Measurements from ENCODE around the gene PKMYT1. TPM values are rescaled to one million over a fixed set of nuclear protein-coding genes. Genes with fewer than 3 reads are reported as not detected.

The PKMYT1 gene
- total and polyA plus RNA-seq, 5 donors: 1.1 to 2.1 (median 2.1) TPM; not detected in 2

DNA sequence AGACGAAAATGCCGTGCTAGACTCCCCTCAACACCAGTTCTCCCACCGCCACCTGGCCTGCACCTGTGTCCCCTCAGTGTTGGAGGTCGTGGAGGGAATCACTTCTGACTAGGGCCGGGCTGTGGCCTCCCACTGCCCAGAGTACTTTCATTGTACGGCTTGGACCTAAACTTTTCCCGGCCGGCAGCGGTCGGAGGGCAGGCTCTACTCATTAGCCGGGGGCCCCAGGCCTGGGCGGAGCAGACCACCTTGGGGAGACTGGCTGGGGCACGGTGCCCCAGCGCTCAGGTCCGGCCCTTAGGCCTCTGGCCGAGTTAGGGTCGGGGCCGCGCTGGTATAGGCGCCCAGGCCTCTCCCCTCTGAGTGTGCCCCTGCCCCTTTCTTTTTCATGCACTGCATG, 37.1 kb upstream of the PKMYT1 start:
- Histone ChIP-seq H3K27ac (ENCODE audit: low read length) (no peak overlapping the region), H3K4me3 (ENCODE audit: low read length) (no peak overlapping the region), H3K27me3 (ENCODE audit: control insufficient read depth, insufficient read depth) (no peaks in the 10 kb centered on the region), H3K9me3 (ENCODE audit: control insufficient read depth, low read length) (no peaks in the 10 kb centered on the region), H3K4me1 (ENCODE audit: control insufficient read depth, insufficient read depth, low read length) (peaks cover under 1% of the 10 kb centered on the region)
- no peak for DNase-seq
- 56% methylated on average over 20 of the region's 20 CpGs for WGBS
- ATAC-seq: no peak
- intact Hi-C loops (cut with DNase I): no loop called here

DNA sequence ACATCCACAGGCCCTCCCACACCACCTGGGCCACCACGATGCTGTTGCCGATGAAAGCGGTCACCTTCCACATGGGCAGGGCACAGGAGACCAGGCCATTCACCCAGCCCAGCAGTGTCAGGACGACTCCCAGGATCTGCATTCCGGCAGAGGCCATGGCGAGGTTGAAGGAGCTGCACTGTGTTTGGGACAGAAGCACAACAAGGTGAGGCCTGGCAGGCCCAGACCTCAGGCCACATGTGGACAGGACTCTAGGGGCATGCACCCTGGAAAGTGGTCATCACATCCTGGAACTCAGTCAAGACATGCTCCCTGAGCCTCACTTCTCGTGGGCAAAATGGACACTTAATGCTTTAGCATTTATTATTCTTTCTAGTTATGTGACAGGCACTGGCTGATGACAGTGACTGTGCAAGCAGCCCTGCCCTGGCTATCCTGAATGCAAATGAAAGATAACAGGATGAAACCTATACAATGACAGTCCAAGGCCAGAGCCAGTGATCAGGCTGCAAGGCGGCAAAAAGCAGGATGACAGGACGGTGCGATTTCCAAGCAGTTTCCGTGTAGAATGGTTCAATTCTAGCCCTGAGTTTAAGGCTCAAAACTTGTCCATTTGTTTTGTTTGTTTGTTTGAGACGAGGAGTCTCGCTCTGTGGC, 35.7 kb upstream of the PKMYT1 start:
- no peak overlapping the region for H3K27ac ChIP-seq (ENCODE audit: low read length)
- H3K4me1 ChIP-seq (ENCODE audit: control insufficient read depth, insufficient read depth, low read length): no peaks in the 10 kb centered on the region
- H3K4me3 ChIP-seq (ENCODE audit: low read length): no peak overlapping the region
- DNase-seq (no peak), ATAC-seq (no peak)
- WGBS: 78% methylated on average over 13 of the region's 13 CpGs
- no peaks in the 10 kb centered on the region for H3K27me3 ChIP-seq (ENCODE audit: control insufficient read depth, insufficient read depth)
- H3K9me3 ChIP-seq (ENCODE audit: control insufficient read depth, low read length): no peaks in the 10 kb centered on the region
- intact Hi-C loops (cut with DNase I): no loop called here

DNA sequence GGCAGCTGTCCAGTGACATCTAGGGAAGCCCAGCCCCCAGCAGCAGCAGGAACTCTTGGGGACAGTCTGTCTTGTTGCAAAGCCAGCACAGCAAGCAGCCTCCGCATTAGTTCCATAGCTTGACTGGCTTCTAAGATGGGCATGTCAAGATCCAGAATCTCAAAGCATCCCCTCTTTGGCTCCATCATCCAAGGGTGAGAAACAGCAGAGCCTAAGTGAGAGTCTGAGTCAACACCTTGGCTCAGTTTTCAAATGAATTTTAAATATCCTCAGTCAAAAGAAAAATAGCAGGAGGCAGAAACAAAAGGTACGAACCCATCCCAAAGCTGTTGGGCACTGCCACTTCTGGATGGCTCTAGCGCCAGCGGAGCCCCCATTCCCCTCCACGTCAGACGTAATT, 34.7 kb upstream of the PKMYT1 start:
- H3K27me3 ChIP-seq (ENCODE audit: control insufficient read depth, insufficient read depth): no peaks in the 10 kb centered on the region
- H3K4me1 ChIP-seq (ENCODE audit: control insufficient read depth, insufficient read depth, low read length): no peaks in the 10 kb centered on the region
- H3K4me3 ChIP-seq (ENCODE audit: low read length): no peak overlapping the region
- no peak overlapping the region for H3K27ac ChIP-seq (ENCODE audit: low read length)
- DNase-seq (no peak), ATAC-seq (no peak)
- intact Hi-C loops (cut with DNase I): no loop called here
- 86% methylated on average over 6 of the region's 6 CpGs for WGBS
- H3K9me3 ChIP-seq (ENCODE audit: control insufficient read depth, low read length): no peaks in the 10 kb centered on the region

DNA sequence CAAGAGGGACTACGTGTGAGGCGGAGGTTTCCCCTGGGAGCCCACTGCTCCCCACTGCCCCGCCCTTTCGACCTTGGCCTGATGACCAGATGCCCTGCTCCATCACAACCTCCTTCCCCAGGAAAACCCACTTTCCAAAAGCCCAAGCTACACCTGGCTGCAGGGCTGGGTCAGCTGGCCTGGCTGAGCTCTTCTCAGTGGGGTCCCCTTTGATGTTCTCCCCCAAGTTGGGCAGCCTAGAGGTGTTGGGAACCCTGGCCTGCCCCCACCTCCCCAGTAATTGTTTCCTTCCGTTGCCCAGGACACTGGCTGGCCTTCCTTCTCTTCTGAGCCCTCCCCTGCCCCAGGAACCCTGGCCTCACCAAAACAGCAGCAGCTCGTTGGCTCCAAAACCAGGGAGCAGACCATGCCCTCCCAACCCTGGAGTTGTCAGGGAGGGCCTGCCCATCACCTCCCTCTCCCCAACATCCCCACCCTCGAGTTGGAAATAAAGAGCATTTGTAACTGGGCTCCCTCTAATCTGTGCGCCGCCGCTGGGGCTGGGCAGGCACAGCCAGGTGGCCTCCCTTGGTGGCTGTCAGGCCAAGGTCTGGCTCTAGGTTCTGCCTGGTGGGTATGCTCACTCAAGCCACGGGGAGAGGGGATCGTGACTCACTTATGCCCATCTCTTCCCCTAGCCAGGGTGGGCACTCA, 33.9 kb upstream of the PKMYT1 start:
- no peak overlapping the region for H3K4me3 ChIP-seq (ENCODE audit: low read length)
- intact Hi-C loops (cut with DNase I): no loop called here
- WGBS: 47% methylated on average over 12 of the region's 12 CpGs
- no peak for ATAC-seq
- H3K4me1 ChIP-seq (ENCODE audit: control insufficient read depth, insufficient read depth, low read length): no peaks in the 10 kb centered on the region
- DNase-seq: no peak
- no peaks in the 10 kb centered on the region for H3K27me3 ChIP-seq (ENCODE audit: control insufficient read depth, insufficient read depth)
- H3K27ac ChIP-seq (ENCODE audit: low read length): no peak overlapping the region
- no peaks in the 10 kb centered on the region for H3K9me3 ChIP-seq (ENCODE audit: control insufficient read depth, low read length)

DNA sequence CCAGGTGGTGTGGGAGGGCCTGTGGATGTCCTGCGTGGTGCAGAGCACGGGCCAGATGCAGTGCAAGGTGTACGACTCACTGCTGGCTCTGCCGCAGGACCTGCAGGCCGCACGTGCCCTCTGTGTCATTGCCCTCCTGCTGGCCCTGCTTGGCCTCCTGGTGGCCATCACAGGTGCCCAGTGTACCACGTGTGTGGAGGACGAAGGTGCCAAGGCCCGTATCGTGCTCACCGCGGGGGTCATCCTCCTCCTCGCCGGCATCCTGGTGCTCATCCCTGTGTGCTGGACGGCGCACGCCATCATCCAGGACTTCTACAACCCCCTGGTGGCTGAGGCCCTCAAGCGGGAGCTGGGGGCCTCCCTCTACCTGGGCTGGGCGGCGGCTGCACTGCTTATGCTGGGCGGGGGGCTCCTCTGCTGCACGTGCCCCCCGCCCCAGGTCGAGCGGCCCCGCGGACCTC, 33.3 kb upstream of the PKMYT1 start:
- H3K4me1 ChIP-seq (ENCODE audit: control insufficient read depth, insufficient read depth, low read length): no peaks in the 10 kb centered on the region
- no peak overlapping the region for H3K4me3 ChIP-seq (ENCODE audit: low read length)
- H3K9me3 ChIP-seq (ENCODE audit: control insufficient read depth, low read length): no peaks in the 10 kb centered on the region
- H3K27ac ChIP-seq (ENCODE audit: low read length): no peak overlapping the region
- H3K27me3 ChIP-seq (ENCODE audit: control insufficient read depth, insufficient read depth): no peaks in the 10 kb centered on the region
- peak in 1 of 2 donors; percentile 3 for ATAC-seq
- WGBS: 48% methylated on average over 27 of the region's 27 CpGs
- intact Hi-C loops (cut with DNase I): no loop called here
- DNase-seq: no peak

DNA sequence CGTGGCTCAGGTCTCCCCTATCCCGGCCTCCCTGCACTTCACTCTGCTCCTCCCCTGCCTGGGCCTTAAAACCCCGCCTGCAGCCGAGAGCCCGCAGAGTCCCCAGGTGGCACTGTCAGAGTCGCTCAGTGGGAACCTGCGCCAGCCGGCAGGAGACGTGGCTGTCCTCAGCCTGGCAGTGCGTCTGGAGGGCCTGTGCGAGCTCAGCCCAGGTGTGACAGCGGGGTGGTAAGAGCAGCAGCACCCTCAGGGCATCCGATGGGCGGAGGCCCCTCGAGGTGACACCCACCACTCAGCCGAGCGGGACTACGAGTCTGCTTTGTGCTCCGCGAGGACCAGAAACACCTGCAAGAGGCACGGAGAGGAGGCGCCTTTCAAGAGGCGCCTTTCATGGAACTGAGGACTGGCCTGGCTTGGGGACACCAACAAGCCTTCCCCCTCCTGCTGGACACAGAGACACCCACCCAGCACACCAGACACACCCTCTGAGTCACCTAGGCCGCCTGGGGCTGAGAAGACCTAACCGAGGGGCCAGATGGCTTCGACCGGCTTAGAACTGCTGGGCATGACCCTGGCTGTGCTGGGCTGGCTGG, 32.7 kb upstream of the PKMYT1 start, which contains the start of gene CLDN9:
TSS of gene CLDN9 (plus strand) at position 96 of the 593 bp plus-strand sequence. CDS start at position 536, 440 bp downstream.
- Histone ChIP-seq H3K4me1 (ENCODE audit: control insufficient read depth, insufficient read depth, low read length) (no peaks in the 10 kb centered on the region), H3K27me3 (ENCODE audit: control insufficient read depth, insufficient read depth) (no peaks in the 10 kb centered on the region), H3K9me3 (ENCODE audit: control insufficient read depth, low read length) (no peaks in the 10 kb centered on the region), H3K27ac (ENCODE audit: low read length) (no peak within 1 kb of the TSS), H3K4me3 (ENCODE audit: low read length) (no peak within 1 kb of the TSS)
- intact Hi-C loops (cut with DNase I): no loop called here
- 33% methylated on average over 27 of the region's 27 CpGs for WGBS
- no peak for ATAC-seq
- DNase-seq: no peak

DNA sequence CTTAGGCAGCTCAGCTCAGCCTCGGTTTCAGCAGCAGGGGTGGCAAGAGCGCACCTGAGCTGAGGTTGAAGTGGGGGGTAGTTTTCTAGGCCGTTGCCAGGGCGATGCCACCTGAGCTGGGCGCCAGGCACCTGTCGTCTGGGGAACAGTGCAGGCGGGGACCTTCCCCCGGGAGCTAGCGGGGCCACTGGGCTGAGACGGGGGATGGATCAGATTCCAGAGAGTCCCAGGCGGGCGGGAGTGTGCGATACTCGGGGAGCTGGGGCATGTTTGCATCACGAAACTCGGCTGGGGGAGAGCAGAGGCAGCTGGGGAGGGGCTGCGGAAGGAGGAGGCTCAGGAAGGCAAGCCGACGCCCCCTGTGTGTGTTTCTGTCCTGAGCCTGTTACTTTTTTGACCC, 32.0 kb upstream of the PKMYT1 start:
- Histone ChIP-seq H3K9me3 (ENCODE audit: control insufficient read depth, low read length) (no peaks in the 10 kb centered on the region), H3K27ac (ENCODE audit: low read length) (no peak overlapping the region), H3K27me3 (ENCODE audit: control insufficient read depth, insufficient read depth) (no peaks in the 10 kb centered on the region), H3K4me1 (ENCODE audit: control insufficient read depth, insufficient read depth, low read length) (no peaks in the 10 kb centered on the region), H3K4me3 (ENCODE audit: low read length) (no peak overlapping the region)
- DNase-seq (no peak), ATAC-seq (no peak)
- intact Hi-C loops (cut with DNase I): no loop called here
- WGBS: 17% methylated on average over 19 of the region's 19 CpGs

DNA sequence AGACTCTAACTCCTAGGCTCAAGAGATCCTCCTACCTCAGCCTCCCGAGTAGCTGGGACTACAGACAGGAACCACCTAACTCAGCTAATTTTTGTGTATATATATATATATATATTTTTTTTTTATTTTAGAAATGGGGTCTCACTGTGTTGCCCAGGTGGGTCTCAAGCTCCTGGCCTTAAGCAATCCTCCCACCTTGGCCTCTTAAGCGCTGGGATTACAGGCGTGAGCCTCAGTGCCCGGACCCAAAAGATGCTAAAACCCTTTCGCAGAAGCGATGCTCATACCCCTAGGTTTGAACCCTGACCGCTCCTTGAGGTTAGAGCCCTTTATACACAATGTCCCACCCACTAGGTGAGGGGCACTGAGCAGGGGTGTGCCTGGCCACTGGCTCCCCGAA, 30.3 kb upstream of the PKMYT1 start:
- no peak overlapping the region for H3K27ac ChIP-seq (ENCODE audit: low read length)
- no peaks in the 10 kb centered on the region for H3K9me3 ChIP-seq (ENCODE audit: control insufficient read depth, low read length)
- intact Hi-C loops (cut with DNase I): no loop called here
- DNase-seq: no peak
- ATAC-seq: no peak
- WGBS: 92% methylated on average over 8 of the region's 8 CpGs
- no peak overlapping the region for H3K4me3 ChIP-seq (ENCODE audit: low read length)
- no peaks in the 10 kb centered on the region for H3K27me3 ChIP-seq (ENCODE audit: control insufficient read depth, insufficient read depth)
- no peaks in the 10 kb centered on the region for H3K4me1 ChIP-seq (ENCODE audit: control insufficient read depth, insufficient read depth, low read length)

DNA sequence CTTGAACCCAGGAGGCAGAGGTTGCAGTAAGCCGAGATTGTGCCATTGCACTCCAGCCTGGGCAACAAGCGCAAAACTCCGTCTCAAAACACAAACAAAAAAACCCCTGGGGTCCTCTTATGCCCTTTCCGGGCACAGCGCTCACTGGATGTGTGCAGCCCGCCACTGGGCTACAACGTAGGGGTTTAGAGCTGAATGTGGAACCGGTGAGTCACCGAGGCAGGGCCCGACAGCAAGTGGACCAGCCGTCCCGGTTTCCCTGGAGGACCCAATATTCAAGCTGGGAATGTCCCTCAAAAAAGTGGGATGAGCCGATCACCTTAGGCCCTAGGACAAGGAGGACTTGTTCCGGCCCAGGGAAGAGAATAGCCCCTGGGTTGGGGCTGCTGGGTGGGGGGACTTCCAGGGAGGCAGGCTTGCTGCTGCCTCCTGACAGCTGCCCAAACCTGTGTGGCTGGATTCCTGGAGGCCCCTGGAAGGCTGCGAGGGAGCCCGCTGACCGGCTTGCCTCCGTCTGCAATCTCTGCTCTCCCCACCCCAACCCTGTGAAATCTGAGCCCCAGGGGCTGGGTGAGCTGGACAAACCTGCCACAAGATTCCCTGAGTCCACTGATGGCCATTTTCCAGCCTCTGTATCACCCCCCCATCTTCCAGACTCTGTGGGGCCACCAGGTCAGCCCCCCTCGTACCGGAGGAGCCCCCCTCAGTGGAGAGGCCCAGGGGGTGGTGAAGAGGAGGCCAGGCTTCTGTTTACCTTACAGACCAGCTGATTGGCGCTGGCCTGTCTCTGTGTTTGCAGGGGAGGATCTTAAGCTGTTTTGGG, 29.5 kb upstream of the PKMYT1 start:
- intact Hi-C loops (cut with DNase I): no loop called here
- DNase-seq (no peak), ATAC-seq (no peak)
- H3K27me3 ChIP-seq (ENCODE audit: control insufficient read depth, insufficient read depth): no peaks in the 10 kb centered on the region
- no peak overlapping the region for H3K4me3 ChIP-seq (ENCODE audit: low read length)
- H3K9me3 ChIP-seq (ENCODE audit: control insufficient read depth, low read length): no peaks in the 10 kb centered on the region
- no peaks in the 10 kb centered on the region for H3K4me1 ChIP-seq (ENCODE audit: control insufficient read depth, insufficient read depth, low read length)
- WGBS: 44% methylated on average over 21 of the region's 21 CpGs
- no peak overlapping the region for H3K27ac ChIP-seq (ENCODE audit: low read length)

DNA sequence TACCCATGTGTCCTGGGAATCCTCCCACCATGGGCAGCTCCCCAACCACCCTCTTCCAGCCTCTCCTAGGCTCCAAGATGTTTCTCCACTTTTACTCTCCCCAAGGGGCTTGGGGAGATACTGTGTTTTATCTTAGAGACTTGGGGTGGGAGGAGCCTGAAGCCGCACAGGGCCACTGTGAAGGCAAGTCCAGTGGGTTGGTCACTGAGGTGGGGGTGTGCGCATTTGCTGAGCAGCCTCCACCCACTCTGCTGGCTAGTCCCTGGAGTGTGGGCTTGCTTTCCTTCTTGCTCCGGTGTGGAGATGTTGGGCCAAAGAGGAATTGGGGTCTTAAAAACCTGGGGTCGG, 28.4 kb upstream of the PKMYT1 start:
- Histone ChIP-seq H3K27me3 (ENCODE audit: control insufficient read depth, insufficient read depth) (no peaks in the 10 kb centered on the region), H3K4me3 (ENCODE audit: low read length) (no peak overlapping the region), H3K27ac (ENCODE audit: low read length) (no peak overlapping the region), H3K9me3 (ENCODE audit: control insufficient read depth, low read length) (no peaks in the 10 kb centered on the region), H3K4me1 (ENCODE audit: control insufficient read depth, insufficient read depth, low read length) (no peaks in the 10 kb centered on the region)
- intact Hi-C loops (cut with DNase I): no loop called here
- WGBS: 28% methylated on average over 4 of the region's 4 CpGs
- DNase-seq (no peak), ATAC-seq (no peak)

Measured in right cardiac atrium (tissue), 5 donors.